Eye (tissue), 1 donor: ENCODE data around the gene ZNF146.
A peak's percentile ranks its signal among the peaks of the same experiment; 100 is the strongest.
"Not testable (repeated sequence)": the region's sequence is repeated elsewhere in the genome, so short reads cannot be mapped to it uniquely, and the experiment has no call there.

Experiments used
- DNase-seq: peaks from one replicate; pipeline ENCODE4 v3.0.0-alpha.2; 2015

Gene ZNF146

DNA sequence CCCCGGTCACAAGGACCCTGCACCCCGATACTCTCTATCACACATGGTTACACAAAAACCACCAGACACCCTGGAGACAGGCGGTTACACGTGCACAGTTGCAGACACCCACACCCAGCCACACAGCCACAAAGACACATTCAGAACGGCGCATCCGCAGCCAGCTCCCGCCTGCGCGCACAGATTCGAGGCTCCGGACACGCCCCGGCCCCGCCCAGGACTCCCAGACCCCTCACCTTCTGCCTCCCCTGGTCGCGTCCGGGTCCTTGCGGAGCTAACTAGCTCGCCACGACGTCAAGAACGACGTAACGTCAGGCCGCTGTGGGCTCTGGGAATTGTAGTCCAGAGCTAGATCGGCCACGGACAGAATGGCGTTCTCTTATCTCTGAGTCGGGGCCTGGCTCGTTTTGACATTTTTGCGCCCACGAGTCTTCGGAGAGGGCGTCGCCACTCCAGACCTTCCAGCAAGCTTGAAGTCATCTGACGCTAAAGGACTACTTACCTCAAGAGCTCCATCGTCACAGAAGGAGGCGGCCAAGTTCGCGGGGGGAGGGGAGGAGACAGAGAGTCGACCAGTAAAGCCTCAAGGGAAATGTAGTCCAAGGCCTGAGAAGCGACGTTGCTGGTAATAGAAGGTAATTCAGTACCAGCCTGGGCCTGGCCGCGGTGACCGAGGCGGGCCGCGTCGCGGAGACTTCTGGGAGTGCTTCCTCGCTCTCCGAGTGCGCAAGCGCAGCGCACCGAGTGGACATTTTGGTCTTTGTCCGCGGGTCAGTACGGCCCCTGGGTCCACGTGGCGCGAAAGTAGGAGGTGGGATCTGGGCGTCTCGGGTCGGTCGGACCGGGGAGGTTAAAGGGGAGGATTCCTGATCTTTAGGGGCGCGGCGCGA is at the start of gene ZNF146, which contains the start of gene ZNF565:
Gene ZNF146, plus strand, starts transcription at position 721 of the 890 bp plus-strand sequence. CDS start 21,335 bp downstream, outside the sequence.
Gene ZNF565, minus strand, starts transcription at position 280 of the 890 bp plus-strand sequence. CDS start 12,680 bp downstream, outside the sequence.
- peak; percentile 99 for DNase-seq

DNA sequence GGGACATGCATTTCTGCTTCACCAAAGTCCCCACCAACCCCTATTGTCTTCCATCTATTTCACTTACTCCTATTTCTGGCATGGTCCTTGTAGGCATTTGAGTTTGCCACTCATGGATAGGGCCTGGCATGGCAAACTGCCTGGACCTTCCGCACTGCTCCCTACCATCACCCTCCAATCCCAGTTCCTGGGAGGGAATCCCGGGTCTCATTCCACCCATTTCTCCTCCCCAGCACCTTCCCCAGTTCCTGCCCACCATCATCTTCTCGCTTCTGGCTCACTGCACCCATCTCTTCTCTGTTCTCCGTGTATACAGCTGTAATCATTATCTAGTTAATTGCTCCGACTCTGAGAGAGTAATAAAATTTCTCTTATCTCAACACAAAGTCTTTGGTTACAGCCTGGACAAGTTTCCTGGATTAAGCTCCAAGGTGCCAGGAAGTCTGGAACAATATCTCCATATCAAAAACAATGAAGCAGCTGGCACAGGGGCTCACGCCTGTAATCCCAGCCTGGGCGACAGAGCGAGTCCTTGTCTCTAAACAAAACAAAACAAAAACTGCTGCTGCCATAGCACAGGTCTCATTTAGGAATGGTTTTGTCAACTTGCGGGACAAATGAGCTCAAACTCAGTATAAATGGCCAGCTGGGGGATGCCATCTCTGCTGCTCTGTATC is 45.7 kb upstream of the ZNF146 start:
- peak; percentile 37 for DNase-seq

DNA sequence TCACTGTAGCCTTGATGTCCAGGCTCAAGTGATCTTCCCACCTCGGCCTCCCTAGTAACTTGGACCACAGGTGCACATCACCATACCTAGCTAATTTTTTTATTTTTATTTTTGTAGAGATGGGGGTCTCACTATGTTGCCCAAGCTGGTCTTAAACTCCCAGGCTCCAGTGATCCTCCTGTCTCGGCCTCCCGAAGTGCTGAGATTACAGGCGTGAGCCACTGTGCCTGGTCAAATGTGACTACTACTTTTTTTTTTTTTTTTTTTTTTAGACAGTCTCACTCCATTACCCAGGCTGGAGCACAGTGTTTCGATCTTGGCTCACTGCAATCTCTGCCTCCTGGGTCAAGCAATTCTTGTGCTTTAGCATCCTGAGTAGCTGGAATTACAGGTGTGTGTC is 42.1 kb upstream of the ZNF146 start:
- DNase-seq: no peak

DNA sequence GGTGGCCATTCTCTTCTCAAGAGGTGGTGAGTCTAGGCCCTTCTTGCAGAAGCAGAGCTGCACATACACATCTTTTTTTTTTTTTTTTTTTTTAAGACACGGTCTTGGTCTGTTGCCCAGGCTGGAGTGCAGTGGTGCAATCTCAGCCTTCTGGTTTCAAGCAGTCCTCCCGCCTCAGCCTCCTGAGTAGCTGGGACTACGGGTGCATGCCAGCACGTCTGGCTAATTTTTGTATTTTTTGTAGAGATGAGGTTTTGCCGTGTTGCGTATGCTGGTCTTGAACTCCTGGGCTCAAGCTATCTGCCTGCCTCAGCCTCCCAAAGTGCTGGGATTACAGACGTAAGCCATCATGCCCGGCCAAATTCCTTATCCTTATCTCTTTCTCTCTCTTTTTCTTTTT is 41.1 kb upstream of the ZNF146 start:
- not testable (repeated sequence) for DNase-seq

DNA sequence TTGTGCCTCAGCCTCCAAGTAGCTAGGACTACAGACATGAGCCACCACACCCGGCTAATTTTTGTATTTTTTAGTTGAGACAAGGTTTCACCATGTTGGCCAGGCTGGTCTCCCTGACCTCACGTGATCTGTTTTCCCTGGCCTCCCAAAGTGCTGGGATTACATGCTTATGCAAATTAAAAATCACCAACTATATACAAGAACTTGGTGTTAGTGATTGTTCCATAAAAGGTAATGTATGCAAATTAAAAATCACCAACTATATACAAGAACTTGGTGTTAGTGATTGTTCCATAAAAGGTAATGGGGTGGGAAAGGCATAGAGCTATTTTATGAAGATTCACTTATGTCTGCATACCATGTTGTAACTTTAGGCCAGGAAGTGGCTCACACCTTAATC is 35.8 kb upstream of the ZNF146 start:
- not testable (repeated sequence) for DNase-seq

DNA sequence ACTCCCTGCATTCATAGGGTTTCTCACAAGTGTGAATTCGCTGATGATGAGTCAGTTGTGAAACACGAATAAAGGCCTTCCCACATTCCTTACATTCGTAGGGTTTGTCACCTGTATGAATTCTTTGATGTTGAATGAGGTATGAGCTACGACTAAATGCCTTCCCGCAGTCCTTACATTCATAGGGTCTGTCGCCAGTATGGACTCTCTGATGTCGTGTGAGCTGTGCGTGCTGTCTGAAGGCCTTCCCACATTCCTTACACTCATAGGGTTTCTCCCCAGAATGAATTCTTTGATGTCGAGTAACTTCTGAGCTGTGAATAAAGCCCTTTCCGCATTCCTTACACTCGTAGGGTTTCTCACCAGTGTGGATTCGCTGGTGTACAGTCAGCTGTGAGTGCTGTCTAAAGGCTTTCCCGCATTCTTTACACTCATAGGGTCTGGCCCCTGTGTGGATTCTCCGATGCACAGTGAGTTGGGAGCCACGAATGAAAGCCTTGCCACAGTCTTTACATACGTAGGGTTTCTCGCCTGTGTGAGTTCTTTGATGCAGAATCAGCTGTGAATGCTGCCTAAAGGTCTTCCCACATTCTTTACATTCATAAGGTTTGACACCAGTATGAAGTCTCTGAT is 32.2 kb upstream of the ZNF146 start:
- DNase-seq: peak; percentile 44

DNA sequence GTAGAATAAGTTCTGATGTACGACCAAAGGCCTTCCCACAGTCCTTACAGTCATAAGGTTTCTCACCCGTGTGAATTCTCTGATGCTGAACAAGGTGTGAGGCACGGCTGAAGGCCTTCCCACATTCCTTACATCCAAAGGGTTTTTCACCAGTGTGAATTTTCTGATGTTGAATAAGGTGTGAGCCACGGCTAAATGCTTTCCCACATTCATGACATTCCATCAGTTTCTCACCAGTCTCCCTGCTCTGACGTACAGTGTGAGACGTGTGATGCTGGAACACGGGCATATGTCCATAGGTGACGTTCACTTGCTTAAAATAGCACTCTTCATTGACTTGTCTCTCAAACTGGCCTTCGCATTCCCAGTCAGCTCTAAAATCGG is 31.7 kb upstream of the ZNF146 start:
- DNase-seq: peak; percentile 28

DNA sequence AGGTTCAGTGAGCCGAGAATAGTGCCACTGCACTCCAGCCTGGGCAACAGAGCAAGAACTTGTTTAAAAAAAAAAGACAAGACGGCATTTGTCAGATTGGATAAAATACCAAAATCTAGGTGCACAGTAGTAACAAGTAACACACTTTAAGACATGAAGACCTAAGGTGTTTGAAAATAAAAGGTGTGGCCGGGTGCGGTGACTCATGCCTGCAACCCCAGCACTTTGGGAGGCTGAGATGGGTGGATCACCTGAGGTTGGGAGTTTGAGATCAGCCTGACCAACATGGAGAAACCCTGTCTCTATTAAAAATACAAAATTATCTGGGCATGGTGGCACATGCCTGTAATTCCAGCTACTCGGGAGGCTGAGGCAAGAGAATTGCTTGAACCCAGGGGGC is 28.2 kb upstream of the ZNF146 start:
- DNase-seq: not testable (repeated sequence)

DNA sequence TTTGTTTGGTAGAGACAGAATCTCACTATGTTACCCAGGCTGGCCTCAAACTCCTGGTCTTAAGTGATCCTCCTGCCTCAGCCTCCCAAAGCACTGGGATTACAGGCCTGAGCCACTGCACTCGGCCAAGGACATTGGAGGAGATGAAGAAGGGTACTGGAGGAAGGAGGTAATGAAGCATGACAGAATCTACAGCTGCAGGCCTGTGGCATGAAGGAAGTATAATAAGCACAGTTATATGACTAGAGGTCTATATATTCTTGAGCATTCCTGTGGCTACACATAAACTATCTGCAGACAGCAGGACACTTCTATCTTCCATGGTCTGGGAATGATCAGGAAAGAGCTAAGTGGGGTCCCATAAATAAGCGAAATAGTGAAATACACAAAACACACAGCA is 18.7 kb upstream of the ZNF146 start:
- DNase-seq: no peak

DNA sequence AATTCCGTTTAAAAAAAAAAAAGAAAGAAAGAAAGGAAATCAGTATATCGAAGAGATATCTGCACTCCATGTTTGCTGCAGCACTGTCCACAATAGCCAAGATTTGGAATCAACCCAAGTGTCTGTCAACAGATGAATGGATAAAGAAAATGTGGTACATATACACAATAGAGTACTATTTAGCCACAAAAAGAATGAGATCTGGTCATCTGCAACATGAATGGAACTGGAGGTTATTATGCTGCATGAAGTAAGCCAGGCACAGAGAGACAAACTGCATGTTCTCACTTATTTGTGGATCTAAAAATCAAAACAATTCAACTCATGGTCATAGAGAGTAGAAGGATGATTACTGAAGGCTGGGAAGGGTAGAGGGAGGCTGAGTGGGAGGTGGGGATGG is 16.8 kb upstream of the ZNF146 start:
- no peak for DNase-seq

DNA sequence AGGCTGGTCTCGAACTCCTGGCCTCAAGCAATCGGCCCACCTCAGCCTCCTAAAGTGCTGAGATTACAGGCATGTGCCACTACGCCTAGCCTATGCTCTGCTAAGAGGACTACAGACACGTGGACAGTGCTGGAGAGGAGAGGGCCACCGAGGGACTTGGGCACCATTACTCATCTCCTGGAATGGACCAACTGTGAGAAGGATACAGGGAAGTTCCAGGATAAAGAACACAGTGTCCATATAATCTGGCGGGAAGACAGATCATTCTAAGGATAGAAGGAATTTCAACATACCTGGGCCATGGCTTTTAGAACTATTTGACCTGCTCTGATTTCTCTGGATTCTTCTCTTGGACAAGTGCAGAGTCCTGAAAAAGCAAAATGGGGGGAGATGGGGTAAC is 13.2 kb upstream of the ZNF146 start:
- DNase-seq: no peak

DNA sequence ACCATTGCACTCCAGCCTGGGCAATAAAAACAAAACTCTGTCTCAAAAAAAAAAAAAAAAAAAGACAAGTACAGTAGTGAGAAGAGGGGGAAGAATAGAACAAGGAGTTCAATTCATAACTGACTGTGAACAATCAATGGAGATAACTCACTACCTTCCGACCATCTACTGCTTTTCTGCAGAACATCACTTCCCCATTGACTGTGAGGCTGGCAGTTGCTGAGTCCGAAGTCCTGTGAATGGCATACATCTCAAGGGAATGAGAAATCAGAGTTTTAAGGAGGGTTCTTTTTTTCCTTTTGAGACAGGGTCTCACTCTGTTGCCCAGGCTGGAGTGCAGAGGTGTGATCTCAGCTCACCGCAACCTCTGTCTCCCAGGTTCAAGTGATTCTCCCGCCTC is 11.6 kb upstream of the ZNF146 start:
- no peak for DNase-seq

DNA sequence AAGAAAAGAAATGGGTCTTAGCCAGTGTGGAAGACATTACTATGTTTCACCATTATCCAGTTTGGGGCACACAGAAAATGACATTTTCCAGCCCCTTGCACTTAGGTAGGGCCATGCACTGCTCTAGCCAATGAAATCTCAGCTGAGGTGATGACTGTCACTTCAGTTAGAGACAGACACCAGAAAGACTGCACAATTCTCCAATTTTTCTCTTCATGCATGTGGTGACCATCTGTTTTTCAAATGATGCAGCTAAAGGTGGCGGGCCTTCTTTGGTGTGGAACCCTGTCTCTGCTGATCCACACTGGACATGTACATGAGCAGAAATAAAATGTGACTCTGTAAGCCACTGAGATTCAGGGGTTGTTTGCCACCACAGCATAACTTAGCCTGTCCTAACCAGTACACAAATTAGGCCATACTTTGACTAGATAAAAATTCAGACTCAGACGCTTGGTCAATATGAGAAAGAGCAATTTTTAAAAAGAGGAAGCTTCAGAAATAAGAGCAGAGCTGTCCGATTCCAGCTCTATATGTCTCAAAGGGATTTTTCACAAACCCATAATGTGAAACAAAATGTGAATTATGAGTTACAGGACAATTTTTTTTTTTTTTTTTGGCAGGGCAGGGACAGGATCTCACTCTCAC is 7.2 kb upstream of the ZNF146 start:
- no peak for DNase-seq

DNA sequence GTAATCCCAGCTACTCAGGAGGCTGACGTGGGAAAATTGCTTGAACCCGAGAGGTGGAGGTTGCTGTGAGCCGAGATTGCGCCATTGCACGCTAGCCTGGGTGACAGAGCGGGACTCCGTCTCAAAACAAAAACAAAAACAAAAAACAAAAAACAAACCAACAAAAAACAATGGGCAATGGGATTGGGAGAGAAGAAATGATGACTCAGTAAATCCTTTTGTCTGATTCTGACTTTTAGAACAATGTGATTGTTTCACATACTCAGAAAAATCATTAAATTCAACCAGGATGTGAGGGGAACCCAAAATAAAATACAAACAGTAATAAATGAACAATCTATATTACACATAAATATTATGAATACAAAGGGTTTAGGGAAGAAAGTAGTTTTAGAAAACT is 5.5 kb upstream of the ZNF146 start:
- DNase-seq: no peak

DNA sequence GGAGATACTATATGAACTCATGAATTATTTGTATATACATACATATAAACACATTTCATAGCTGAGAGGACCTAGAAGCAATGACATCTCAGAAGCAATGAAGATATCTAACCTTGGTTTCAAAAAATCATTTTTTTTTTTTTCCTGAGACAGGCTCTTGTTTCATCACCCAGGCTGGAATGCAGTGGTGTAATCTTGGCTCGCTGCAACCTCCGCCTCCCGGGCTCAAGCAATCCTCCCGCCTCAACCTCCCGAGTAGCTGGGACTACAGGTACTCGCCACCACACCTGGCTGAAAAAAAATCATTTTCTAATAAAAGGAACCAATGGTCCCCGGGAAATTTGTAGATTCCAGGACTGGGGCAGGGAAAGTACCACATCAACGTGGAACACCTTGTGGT is 4.4 kb upstream of the ZNF146 start:
- DNase-seq: no peak

DNA sequence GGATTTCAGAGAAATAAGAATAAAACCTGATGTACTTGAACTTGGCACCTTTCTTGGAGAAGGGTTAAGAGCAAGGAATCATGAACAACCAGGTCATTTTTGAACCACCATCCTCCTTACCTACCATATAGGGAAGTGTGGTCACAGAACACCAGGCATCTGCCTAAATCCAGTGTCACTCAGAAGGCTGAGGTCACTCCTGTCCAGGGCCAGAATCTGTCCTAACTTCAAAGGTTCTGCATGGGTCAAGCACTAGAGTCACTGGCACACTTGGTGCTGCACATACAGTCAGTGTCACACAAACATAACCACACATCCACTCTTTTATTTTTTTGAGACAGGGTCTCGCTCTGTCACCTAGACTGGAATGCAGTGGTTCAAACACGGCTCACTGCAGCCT is 2.0 kb upstream of the ZNF146 start:
- no peak for DNase-seq

DNA sequence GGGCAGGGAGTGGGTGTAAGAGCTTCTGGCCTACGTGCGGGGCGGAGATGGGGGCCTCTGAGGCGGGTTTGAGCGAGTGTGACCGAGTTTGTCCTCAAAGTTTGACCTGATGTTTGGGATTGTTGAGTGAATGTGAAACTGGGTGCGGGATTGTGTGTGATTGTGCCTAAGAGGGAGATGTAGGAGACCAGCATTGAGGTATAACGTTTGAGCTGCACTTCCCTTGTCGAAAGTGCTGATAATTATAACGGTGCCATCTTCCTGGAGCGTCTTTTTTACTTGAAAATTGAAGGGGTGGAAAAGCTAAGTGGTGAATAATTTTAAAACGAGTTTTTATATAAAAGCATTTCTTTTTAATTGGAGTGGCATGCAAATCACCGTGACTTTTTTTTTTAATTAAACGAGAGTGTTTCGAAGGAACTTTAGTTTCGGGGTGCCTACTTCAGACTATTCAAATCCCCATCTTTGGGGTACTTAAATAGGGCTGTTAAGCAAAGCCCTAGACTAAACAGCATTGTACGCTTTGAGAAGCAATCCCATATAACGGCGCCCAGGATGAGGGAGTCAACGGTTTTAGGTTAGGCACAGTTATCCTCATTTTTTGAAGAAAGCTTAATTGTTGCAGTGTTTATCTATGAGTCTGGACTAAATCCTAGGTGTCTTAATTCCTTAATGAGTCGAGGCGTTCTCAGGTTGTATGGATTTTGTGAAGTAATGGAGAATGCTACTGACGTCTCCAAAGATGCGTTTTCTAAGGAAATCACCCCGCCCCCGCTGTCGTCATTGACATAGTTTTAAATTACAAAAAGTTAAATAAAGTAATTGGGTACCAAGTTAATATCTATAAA is 594 bp downstream of the ZNF146 start:
- peak; percentile 76 for DNase-seq

DNA sequence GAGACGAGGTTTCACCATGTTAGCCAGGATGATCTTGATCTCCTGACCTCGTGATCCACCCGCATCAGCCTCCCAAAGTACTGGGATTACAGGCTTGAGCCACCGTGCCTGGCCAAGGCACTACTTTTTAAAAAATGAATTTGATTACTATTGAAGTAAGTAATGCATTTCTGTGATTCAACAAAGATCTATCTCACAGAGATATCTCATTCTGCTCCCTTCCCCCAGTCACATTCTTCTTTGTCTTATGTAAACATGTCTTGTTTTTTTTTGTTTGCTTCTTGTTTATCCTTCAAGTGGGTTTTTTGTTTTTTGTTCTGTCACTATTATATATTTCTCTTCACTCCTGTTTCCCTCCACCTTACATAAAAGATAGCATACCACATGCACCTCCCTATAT is 6.6 kb downstream of the ZNF146 start:
- no peak for DNase-seq

DNA sequence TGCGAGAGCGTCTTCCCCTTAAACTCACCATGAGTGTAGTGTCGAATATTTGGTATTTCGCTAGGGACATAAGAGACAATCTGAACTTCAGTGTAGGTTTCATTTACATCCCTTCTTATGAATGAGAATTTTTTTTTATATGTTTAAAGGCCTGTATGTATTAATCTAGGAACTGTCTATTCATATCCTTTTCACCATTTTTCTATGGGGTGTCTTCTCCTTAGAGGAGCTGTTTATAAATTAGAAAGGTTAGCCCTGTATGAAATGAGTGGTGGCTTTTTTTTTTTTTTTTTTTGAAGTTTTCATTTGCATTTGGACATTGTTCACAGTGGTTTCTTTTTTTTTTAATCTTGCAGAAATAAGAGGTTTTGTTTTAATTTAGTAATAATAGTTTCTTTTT is 7.6 kb downstream of the ZNF146 start:
- DNase-seq: no peak

DNA sequence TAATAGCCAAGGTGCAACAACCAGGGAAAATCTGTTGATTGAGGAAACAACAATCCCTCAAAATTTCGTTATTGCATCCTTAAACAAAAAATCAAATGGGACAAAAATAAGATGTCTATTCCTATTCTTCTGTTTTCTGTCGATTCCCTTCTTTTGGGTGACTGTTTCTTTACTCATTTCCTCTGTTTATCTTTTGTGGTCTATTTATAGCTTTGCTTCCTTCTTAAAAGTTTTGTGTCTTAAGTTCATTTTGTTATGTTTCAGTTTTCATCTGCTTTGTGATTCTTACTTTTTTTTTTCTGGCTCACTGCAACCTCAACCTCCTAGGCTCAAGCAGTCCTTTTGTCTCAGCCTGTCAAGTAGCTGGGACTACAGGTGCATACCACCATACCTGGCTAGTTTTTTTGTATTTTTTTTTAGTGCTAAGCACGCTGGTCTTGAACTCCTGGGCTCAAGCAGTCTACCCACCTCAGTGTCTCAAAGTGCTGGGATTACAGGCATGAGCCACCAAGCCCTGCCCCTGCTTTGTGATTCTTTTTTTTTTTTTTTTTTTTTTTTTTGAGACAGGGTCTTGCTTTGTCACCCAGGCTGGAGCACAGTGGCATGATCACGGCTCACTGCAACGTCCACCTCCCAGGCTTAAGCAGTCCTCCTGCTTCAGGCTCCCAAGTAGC is 10.4 kb downstream of the ZNF146 start:
- DNase-seq: no peak

DNA sequence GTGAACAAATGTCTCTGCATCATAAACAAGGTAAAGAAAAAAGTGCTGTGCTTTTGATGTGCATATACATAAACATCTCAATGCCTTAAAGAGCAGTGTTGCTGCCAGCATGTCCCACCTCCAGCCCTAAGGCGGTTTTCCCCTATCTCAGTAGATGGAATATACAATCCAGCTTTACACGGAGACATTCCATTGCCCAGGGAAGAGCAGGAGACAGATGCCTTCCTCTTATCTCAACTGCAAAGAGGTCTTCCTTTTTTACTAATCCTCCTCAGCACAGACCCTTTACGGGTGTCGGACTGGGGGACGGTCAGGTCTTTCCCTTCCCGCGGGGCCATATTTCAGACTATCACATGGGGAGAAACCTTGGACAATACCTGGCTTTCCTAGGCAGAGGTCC is 18.7 kb downstream of the ZNF146 start:
- DNase-seq: not testable (repeated sequence)
